Measurements from ENCODE around the gene NLRX1.

NLRX1 gene

GRCh38 chr11:119229288-119229672 is 60.8 kb downstream of the NLRX1 start:
- Histone ChIP-seq H3K27me3 (ENCODE audit: control insufficient read depth, insufficient read depth, low read length) (no peaks in the 10 kb centered on the region), H3K4me1 (no peaks in the 10 kb centered on the region), H2AFZ (no peak overlapping the region), H3K9ac (no peak overlapping the region), H3K4me2 (ENCODE audit: low read length) (no peak overlapping the region), H3K4me3 (ENCODE audit: low read depth, low read length) (no peak overlapping the region), H3K79me2 (peaks cover 2% of the 10 kb centered on the region), H3K36me3 (ENCODE audit: control insufficient read depth, insufficient read depth, low read length) (no peaks in the 10 kb centered on the region), H3K9me3 (ENCODE audit: control insufficient read depth, low read length) (no peaks in the 10 kb centered on the region), H3K27ac (no peak overlapping the region)
- no peak for TF ChIP-seq CTCF (IDR thresholded peaks at IDR 0.05)

GRCh38 chr11:119229741-119230140 is 61.2 kb downstream of the NLRX1 start:
- no peak overlapping the region for H3K4me3 ChIP-seq (ENCODE audit: low read depth, low read length)
- TF ChIP-seq CTCF (IDR thresholded peaks at IDR 0.05): no peak
- no peak overlapping the region for H3K27ac ChIP-seq
- H3K9ac ChIP-seq: no peak overlapping the region
- no peaks in the 10 kb centered on the region for H3K27me3 ChIP-seq (ENCODE audit: control insufficient read depth, insufficient read depth, low read length)
- H3K9me3 ChIP-seq (ENCODE audit: control insufficient read depth, low read length): no peaks in the 10 kb centered on the region
- H3K4me1 ChIP-seq: no peaks in the 10 kb centered on the region
- no peak overlapping the region for H3K4me2 ChIP-seq (ENCODE audit: low read length)
- no peak overlapping the region for H2AFZ ChIP-seq
- H3K79me2 ChIP-seq: peaks cover 2% of the 10 kb centered on the region
- H3K36me3 ChIP-seq (ENCODE audit: control insufficient read depth, insufficient read depth, low read length): no peaks in the 10 kb centered on the region
